K562 (cell line): ENCODE measurements around the gene CLIP1.

Experiments used
- CBFB ChIP-seq: sonication (generic); formaldehyde crosslinking; IDR thresholded peaks from 2 replicates; pipeline ENCODE4 v1.4.0; 2020; ENCODE audit warnings: mild to moderate bottlenecking, missing genetic modification reagents
- DNMT1 ChIP-seq: fragments of 450-650 bp; IDR thresholded peaks from 2 replicates; pipeline ENCODE4 v1.6.1; 2016; ENCODE audit warnings: antibody characterized with exemption, mild to moderate bottlenecking
- LEF1 ChIP-seq: fragments of 450-650 bp; IDR thresholded peaks from 2 replicates; pipeline ENCODE4 v1.6.1; 2016; ENCODE audit warnings: mild to moderate bottlenecking
- POLR2A ChIP-seq: fragments of 450-650 bp; conservative IDR thresholded peaks from 2 replicates; pipeline ENCODE4 v1.6.1; 2016
- POLR2G ChIP-seq: fragments of 200-400 bp; formaldehyde crosslinking; IDR thresholded peaks from 2 replicates; pipeline ENCODE4 v1.6.1; 2017; ENCODE audit warnings: low read depth, mild to moderate bottlenecking, antibody characterized with exemption, low read length, moderate library complexity
- ZFP1 ChIP-seq: fragments of 450-650 bp; formaldehyde crosslinking; IDR thresholded peaks from 2 replicates; pipeline ENCODE4 v1.4.0; 2020; ENCODE audit warnings: mild to moderate bottlenecking, mixed read lengths
- TF ChIP-seq, protein P1 (sequence below): sonication (generic); formaldehyde crosslinking; IDR thresholded peaks from 2 replicates; pipeline ENCODE4 v1.9.0; 2022; ENCODE audit warnings: mild to moderate bottlenecking, missing genetic modification reagents
- TF ChIP-seq, protein P2 (sequence below): sonication (generic); IDR thresholded peaks from 2 replicates; pipeline ENCODE4 v1.6.1; 2016
- TF ChIP-seq, protein P3 (sequence below), 3 experiments: IDR thresholded peaks in 2 of 3; conservative IDR thresholded peaks in 1 of 3; 2 replicates each; pipeline ENCODE4 v1.5.1; 2011 to 2012; ENCODE audit warnings: low read length in 3 of 3, mild to moderate bottlenecking in 3 of 3, control low read depth in 2 of 3, improper control_type of control experiment in 1 of 3, inconsistent platforms in 1 of 3, low read depth in 1 of 3, mixed read lengths in 1 of 3, moderate library complexity in 1 of 3; ENCODE audit not compliant: insufficient read depth in 2 of 3

- TF ChIP-seq ZFP1 (CRISPR knock-in tag) = no peak
- no peak for TF ChIP-seq POLR2G
- TF ChIP-seq, protein P1, sequence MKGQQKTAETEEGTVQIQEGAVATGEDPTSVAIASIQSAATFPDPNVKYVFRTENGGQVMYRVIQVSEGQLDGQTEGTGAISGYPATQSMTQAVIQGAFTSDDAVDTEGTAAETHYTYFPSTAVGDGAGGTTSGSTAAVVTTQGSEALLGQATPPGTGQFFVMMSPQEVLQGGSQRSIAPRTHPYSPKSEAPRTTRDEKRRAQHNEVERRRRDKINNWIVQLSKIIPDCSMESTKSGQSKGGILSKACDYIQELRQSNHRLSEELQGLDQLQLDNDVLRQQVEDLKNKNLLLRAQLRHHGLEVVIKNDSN (CRISPR knock-in tag) = no peak
- TF ChIP-seq LEF1 = no peak
- no peak for TF ChIP-seq CBFB (CRISPR knock-in tag)
- no peak for TF ChIP-seq DNMT1
- TF ChIP-seq, protein P2, sequence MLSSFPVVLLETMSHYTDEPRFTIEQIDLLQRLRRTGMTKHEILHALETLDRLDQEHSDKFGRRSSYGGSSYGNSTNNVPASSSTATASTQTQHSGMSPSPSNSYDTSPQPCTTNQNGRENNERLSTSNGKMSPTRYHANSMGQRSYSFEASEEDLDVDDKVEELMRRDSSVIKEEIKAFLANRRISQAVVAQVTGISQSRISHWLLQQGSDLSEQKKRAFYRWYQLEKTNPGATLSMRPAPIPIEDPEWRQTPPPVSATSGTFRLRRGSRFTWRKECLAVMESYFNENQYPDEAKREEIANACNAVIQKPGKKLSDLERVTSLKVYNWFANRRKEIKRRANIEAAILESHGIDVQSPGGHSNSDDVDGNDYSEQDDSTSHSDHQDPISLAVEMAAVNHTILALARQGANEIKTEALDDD = no peak
- TF ChIP-seq POLR2A = no peak
- TF ChIP-seq, protein P3, sequence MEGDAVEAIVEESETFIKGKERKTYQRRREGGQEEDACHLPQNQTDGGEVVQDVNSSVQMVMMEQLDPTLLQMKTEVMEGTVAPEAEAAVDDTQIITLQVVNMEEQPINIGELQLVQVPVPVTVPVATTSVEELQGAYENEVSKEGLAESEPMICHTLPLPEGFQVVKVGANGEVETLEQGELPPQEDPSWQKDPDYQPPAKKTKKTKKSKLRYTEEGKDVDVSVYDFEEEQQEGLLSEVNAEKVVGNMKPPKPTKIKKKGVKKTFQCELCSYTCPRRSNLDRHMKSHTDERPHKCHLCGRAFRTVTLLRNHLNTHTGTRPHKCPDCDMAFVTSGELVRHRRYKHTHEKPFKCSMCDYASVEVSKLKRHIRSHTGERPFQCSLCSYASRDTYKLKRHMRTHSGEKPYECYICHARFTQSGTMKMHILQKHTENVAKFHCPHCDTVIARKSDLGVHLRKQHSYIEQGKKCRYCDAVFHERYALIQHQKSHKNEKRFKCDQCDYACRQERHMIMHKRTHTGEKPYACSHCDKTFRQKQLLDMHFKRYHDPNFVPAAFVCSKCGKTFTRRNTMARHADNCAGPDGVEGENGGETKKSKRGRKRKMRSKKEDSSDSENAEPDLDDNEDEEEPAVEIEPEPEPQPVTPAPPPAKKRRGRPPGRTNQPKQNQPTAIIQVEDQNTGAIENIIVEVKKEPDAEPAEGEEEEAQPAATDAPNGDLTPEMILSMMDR (IDR thresholded peaks at IDR 0.05 in 2 of 3, conservative IDR thresholded peaks at IDR 0.05 in 1 of 3; ENCODE audit: insufficient read depth in 2 of 3, low read depth in 1 of 3, low read length in 3 of 3) = 0 out of 6 replicates have a peak, but pooled peaks of 1 of the 3 experiments have one; percentile 1
These were observed 1.2 kb downstream of the CLIP1 start for GRCh38 chr12:122421187-122421820.
